ENCODE results near the gene NRCAM.

GRCh38 chr7:108498481-108498880, 42.2 kb upstream of the NRCAM start:
- no peak for TF ChIP-seq GATA3 (IDR thresholded peaks at IDR 0.05; ENCODE audit: low read depth, low read length)
- no peak for TF ChIP-seq GATA2 (IDR thresholded peaks at IDR 0.05; ENCODE audit: low read depth, low read length)
